Ovary (tissue), 3 donors: ENCODE data around the gene ATP1A4.

Experiments
- CTCF ChIP-seq, 3 donors: fragments of 450-650 bp in 2 of 3; fragments of 200-600 bp in 1 of 3; IDR thresholded peaks; one replicate each; pipeline versions ENCODE4 v1.5.1 to v1.8.0; 2016 to 2022; ENCODE audit warnings: antibody characterized with exemption in 3 of 3, mild to moderate bottlenecking in 1 of 3
- EP300 ChIP-seq: sonication (generic); formaldehyde crosslinking; IDR thresholded peaks from one replicate; pipeline ENCODE4 v1.6.1; 2017; ENCODE audit warnings: antibody characterized with exemption
- POLR2A ChIP-seq: fragments of 450-650 bp; IDR thresholded peaks from one replicate; pipeline ENCODE4 v1.6.1; 2017; ENCODE audit warnings: antibody characterized with exemption, mild to moderate bottlenecking, moderate library complexity
- donor health status: DM: no; HTN: no; CAD: no.

GRCh38 chr1:160149716-160150115 is 1.7 kb upstream of the ATP1A4 start:
- TF ChIP-seq CTCF (IDR thresholded peaks at IDR 0.05) (no peak), POLR2A (no peak), EP300 (no peak)
